ENCODE measurements around the gene COLEC11.

COLEC11 gene

DNA sequence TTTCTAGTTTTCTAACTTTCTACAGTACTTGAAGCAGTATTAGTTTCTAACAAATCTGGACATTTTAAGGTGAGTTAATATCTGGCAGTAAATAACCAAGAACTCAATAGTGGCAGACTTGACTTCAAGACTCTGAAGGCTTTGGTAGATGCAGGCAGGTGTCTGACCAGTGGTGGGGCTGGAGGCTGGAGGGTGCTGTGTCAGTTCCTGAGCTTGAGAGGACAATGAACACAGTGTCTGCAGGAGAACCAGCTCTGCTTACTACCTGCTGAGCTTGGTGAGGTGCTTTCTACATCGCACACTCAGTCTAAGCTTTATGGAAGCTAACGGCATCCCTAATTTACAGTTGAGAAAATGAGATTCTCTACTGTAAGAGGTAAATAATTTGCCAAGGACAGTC, 84.3 kb downstream of the COLEC11 start:
- Histone ChIP-seq H3K27me3 (replicated peaks in 2 of 5; ENCODE audit: control insufficient read depth in 4 of 5, insufficient read depth in 5 of 5, low read length in 4 of 5) (peaks cover 2 to 9% (median 3%) of the 10 kb centered on the region in 5 experiments), H3K27ac (ENCODE audit: insufficient read depth in 1 of 2, low read depth in 1 of 2, low read length in 2 of 2, poor library complexity in 1 of 2, severe bottlenecking in 2 of 2) (no peak overlapping the region), H3K36me3 (ENCODE audit: control insufficient read depth in 4 of 4, insufficient read depth in 4 of 4, low read length in 3 of 4) (no peaks in the 10 kb centered on the region), H3K4me3 (ENCODE audit: control insufficient read depth in 1 of 7, extremely low read depth in 1 of 7, insufficient read depth in 4 of 7, low read depth in 2 of 7, low read length in 6 of 7) (no peak overlapping the region), H3K4me1 (ENCODE audit: control extremely low read depth in 1 of 4, control insufficient read depth in 4 of 4, insufficient read depth in 4 of 4, low read length in 3 of 4) (peaks cover 0 to 2% (median 0%) of the 10 kb centered on the region in 4 experiments), H3K9me3 (ENCODE audit: control extremely low read depth in 1 of 5, control insufficient read depth in 4 of 5, insufficient read depth in 2 of 5, low read depth in 1 of 5, low read length in 4 of 5) (no peaks in the 10 kb centered on the region)
- CTCF ChIA-PET, result no interaction called here
- DNase-seq, result no peak
- POLR2A ChIA-PET, result interaction anchor here (1.3 kb wide), 1 partner anchor 27 kb away, joined by 3 read pairs; no protein-coding TSS in a partner anchor
- 85% methylated on average over 2 of the region's 2 CpGs for WGBS (ENCODE audit: insufficient coverage)

DNA sequence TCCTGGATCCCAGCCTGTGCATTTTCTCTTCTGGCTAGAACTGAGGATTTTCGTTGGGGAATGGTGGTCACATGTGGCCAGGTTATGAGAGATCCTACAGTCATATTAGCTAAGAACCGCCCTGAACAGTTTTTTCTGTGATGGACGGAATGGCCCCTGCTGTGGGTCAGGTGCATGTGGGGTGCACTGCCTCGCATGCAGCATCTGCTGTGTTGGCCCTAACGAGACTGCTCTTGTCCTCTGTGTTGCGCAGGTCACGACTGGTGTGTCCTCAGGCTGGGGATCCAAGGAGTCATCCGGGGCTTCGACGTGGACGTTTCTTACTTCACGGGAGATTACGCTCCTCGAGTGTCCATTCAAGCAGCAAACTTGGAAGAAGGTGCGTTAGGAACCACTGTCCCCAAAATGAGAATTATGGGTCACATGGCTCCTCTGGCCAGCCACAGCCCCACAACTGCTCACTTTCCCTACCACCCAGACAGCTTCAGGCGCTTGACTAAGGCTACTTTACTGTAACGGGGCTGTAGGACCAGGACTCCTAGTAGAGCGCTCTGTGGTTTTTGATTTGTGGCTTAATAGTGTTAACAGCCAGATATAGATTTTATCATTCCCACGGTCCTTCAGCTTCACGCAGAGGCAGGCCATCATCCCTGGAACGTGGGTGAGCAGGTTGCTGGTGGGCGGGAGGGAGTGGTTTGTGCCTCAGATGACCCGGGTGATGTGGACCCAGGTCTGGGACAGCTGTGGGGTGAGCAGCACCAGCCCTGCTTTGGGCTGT, 84.9 kb downstream of the COLEC11 start:
- WGBS (ENCODE audit: insufficient coverage), result 85% methylated on average over 18 of the region's 23 CpGs
- Histone ChIP-seq H3K9me3 (ENCODE audit: control extremely low read depth in 1 of 5, control insufficient read depth in 4 of 5, insufficient read depth in 2 of 5, low read depth in 1 of 5, low read length in 4 of 5) (no peaks in the 10 kb centered on the region), H3K4me3 (ENCODE audit: control insufficient read depth in 1 of 7, extremely low read depth in 1 of 7, insufficient read depth in 4 of 7, low read depth in 2 of 7, low read length in 6 of 7) (no peak overlapping the region), H3K4me1 (ENCODE audit: control extremely low read depth in 1 of 4, control insufficient read depth in 4 of 4, insufficient read depth in 4 of 4, low read length in 3 of 4) (peaks cover 0 to 2% (median 0%) of the 10 kb centered on the region in 4 experiments), H3K27ac (ENCODE audit: insufficient read depth in 1 of 2, low read depth in 1 of 2, low read length in 2 of 2, poor library complexity in 1 of 2, severe bottlenecking in 2 of 2) (no peak overlapping the region), H3K36me3 (ENCODE audit: control insufficient read depth in 4 of 4, insufficient read depth in 4 of 4, low read length in 3 of 4) (no peaks in the 10 kb centered on the region), H3K27me3 (replicated peaks in 2 of 5; ENCODE audit: control insufficient read depth in 4 of 5, insufficient read depth in 5 of 5, low read length in 4 of 5) (peaks cover 2 to 9% (median 3%) of the 10 kb centered on the region in 5 experiments)
- no peak for DNase-seq
- CTCF ChIA-PET, result no interaction called here
- POLR2A ChIA-PET, result interaction anchor here (1.3 kb wide), 1 partner anchor 26 kb away, joined by 3 read pairs; no protein-coding TSS in a partner anchor

DNA sequence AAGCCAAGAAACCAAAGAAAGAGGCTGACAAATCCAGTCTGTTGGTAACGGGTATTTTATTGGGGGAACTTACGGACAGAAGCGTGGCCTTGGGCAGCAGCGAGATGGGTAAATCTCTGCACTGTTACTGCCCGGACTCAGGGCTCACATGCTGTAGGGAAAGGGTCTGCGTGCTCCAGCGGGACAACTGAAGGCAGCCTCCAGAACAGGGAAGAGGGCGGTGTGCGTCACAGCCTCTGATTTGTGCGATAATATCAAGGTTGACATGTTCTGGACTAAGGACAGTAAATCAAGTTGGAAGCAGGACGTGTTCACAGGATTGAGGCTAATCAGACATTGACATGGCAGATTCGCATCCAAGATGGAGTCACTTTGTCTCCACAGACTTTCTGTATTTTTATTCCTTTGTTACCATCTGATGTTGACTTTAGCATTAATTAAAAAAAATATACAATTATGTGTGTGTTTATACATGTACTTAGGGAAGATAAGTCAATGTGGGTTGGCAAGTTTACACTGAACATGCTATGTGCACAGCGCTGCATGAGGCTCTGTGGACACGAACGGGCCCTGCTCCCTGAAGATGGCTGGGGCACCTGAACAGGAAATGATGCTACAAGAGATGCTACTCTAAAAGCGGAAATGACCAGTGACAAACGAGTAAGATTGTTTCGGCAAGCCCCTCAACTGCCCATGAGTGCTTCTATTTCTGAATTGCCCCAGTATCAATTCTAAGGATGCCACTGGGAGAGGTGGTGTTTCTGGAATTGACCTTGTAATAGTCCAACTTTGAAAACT, 85.8 kb downstream of the COLEC11 start:
- POLR2A ChIA-PET, result no interaction called here
- CTCF ChIA-PET, result no interaction called here
- Histone ChIP-seq H3K36me3 (ENCODE audit: control insufficient read depth in 4 of 4, insufficient read depth in 4 of 4, low read length in 3 of 4) (no peaks in the 10 kb centered on the region), H3K27me3 (replicated peaks in 2 of 5; ENCODE audit: control insufficient read depth in 4 of 5, insufficient read depth in 5 of 5, low read length in 4 of 5) (peaks cover 2 to 9% (median 3%) of the 10 kb centered on the region in 5 experiments), H3K4me1 (ENCODE audit: control extremely low read depth in 1 of 4, control insufficient read depth in 4 of 4, insufficient read depth in 4 of 4, low read length in 3 of 4) (peaks cover 0 to 2% (median 0%) of the 10 kb centered on the region in 4 experiments), H3K27ac (ENCODE audit: insufficient read depth in 1 of 2, low read depth in 1 of 2, low read length in 2 of 2, poor library complexity in 1 of 2, severe bottlenecking in 2 of 2) (no peak overlapping the region), H3K9me3 (ENCODE audit: control extremely low read depth in 1 of 5, control insufficient read depth in 4 of 5, insufficient read depth in 2 of 5, low read depth in 1 of 5, low read length in 4 of 5) (peaks cover 0 to 2% (median 0%) of the 10 kb centered on the region in 5 experiments), H3K4me3 (ENCODE audit: control insufficient read depth in 1 of 7, extremely low read depth in 1 of 7, insufficient read depth in 4 of 7, low read depth in 2 of 7, low read length in 6 of 7) (no peak overlapping the region)
- DNase-seq, result no peak
- 95% methylated on average over 15 of the region's 18 CpGs for WGBS (ENCODE audit: insufficient coverage)

DNA sequence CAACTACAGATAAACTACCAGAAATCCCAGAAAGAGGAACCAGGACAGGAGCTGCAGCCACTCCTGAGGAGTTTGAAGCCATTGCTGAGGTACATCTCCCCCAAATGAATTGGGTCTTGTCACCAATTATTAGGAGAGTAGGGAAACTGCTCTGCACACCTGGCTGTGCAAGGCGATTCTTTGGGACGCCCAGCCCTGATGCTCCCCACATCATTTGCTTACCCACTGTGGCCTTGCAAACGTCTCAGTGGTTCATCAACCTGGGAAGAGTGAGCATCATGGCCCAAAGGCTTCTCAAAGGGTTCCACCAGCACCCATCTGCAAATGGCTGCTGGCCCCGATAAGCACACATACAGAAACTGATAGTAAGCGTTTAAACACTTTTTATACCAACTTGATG, 86.7 kb downstream of the COLEC11 start:
- Histone ChIP-seq H3K9me3 (ENCODE audit: control extremely low read depth in 1 of 5, control insufficient read depth in 4 of 5, insufficient read depth in 2 of 5, low read depth in 1 of 5, low read length in 4 of 5) (peaks cover 0 to 2% (median 0%) of the 10 kb centered on the region in 5 experiments), H3K4me1 (ENCODE audit: control extremely low read depth in 1 of 4, control insufficient read depth in 4 of 4, insufficient read depth in 4 of 4, low read length in 3 of 4) (peaks cover 0 to 2% (median 0%) of the 10 kb centered on the region in 4 experiments), H3K27ac (ENCODE audit: insufficient read depth in 1 of 2, low read depth in 1 of 2, low read length in 2 of 2, poor library complexity in 1 of 2, severe bottlenecking in 2 of 2) (no peak overlapping the region), H3K4me3 (ENCODE audit: control insufficient read depth in 1 of 7, extremely low read depth in 1 of 7, insufficient read depth in 4 of 7, low read depth in 2 of 7, low read length in 6 of 7) (no peak overlapping the region), H3K36me3 (ENCODE audit: control insufficient read depth in 4 of 4, insufficient read depth in 4 of 4, low read length in 3 of 4) (no peaks in the 10 kb centered on the region), H3K27me3 (replicated peaks in 2 of 5; ENCODE audit: control insufficient read depth in 4 of 5, insufficient read depth in 5 of 5, low read length in 4 of 5) (peaks cover 2 to 9% (median 3%) of the 10 kb centered on the region in 5 experiments)
- DNase-seq, result no peak
- POLR2A ChIA-PET, result no interaction called here
- CTCF ChIA-PET, result no interaction called here
- WGBS (ENCODE audit: insufficient coverage), result 100% methylated on average over 3 of the region's 5 CpGs

DNA sequence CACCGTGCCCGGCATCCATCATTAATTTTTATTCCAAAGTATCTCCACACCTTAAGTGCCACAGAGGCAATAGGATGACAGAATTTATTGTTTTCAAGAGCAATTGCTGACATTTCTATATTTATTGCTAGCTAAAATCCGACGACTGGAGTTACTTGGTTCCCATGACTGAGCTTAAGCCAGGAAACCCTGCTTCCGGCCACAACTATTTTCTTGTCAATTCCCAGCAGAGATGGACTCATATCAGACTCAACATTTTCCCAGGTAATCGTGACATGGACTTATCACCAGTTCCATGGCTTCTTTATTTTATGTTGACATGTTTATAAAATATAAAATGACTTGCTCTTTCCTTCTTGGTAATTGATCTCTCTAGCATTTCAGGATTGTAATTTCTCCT, 87.9 kb downstream of the COLEC11 start:
- peaks cover 0 to 7% (median 2%) of the 10 kb centered on the region in 5 experiments for H3K27me3 ChIP-seq (replicated peaks in 2 of 5; ENCODE audit: control insufficient read depth in 4 of 5, insufficient read depth in 5 of 5, low read length in 4 of 5)
- 73% methylated on average over 2 of the region's 6 CpGs for WGBS (ENCODE audit: insufficient coverage)
- H3K27ac ChIP-seq (ENCODE audit: insufficient read depth in 1 of 2, low read depth in 1 of 2, low read length in 2 of 2, poor library complexity in 1 of 2, severe bottlenecking in 2 of 2), result no peak overlapping the region
- H3K9me3 ChIP-seq (ENCODE audit: control extremely low read depth in 1 of 5, control insufficient read depth in 4 of 5, insufficient read depth in 2 of 5, low read depth in 1 of 5, low read length in 4 of 5), result peaks cover 0 to 2% (median 0%) of the 10 kb centered on the region in 5 experiments
- peaks cover 0 to 2% (median 0%) of the 10 kb centered on the region in 4 experiments for H3K4me1 ChIP-seq (ENCODE audit: control extremely low read depth in 1 of 4, control insufficient read depth in 4 of 4, insufficient read depth in 4 of 4, low read length in 3 of 4)
- ChIA-PET CTCF (interaction anchor here (1.0 to 1.4 kb wide), 2 partner anchors 9 to 10 kb away, joined by 5 read pairs; no protein-coding TSS in a partner anchor), POLR2A (no interaction called here)
- no peaks in the 10 kb centered on the region for H3K36me3 ChIP-seq (ENCODE audit: control insufficient read depth in 4 of 4, insufficient read depth in 4 of 4, low read length in 3 of 4)
- H3K4me3 ChIP-seq (ENCODE audit: control insufficient read depth in 1 of 7, extremely low read depth in 1 of 7, insufficient read depth in 4 of 7, low read depth in 2 of 7, low read length in 6 of 7), result no peak overlapping the region
- DNase-seq, result no peak

DNA sequence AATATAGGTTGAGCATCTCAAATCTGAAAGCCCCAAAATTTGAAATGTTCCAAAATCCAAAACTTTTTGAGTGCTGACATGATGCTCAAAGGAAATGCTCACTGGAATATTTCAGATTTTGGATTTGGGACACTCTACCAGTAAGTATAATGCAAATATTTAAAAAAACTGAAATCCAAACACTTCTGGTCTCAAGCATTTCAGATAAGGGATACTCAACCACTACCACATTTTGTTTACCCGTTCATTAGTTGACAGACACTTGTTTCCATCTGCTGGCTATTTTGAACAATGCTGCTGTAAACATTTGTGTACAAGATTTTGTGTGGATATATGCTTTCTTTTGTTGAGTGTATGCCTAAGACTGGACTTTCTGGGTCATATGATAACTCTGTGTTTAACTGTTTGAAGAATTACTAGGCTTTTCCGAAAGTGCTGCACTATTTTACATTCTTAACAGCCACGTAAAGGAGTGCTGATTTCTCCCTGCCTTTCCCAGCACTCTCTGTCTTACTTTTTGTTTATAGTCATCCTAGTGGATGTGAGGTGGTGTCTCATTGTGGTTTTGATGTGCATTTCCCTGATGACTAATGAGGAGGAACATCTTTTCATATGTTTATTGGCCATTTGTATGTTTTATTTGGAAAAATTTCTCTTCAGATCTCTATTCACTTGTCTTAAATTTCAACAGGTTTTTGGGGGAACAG, 89.0 kb downstream of the COLEC11 start:
- Histone ChIP-seq H3K4me3 (ENCODE audit: control insufficient read depth in 1 of 7, extremely low read depth in 1 of 7, insufficient read depth in 4 of 7, low read depth in 2 of 7, low read length in 6 of 7) (no peak overlapping the region), H3K27me3 (replicated peaks in 2 of 5; ENCODE audit: control insufficient read depth in 4 of 5, insufficient read depth in 5 of 5, low read length in 4 of 5) (peaks cover 0 to 5% (median 2%) of the 10 kb centered on the region in 5 experiments), H3K4me1 (ENCODE audit: control extremely low read depth in 1 of 4, control insufficient read depth in 4 of 4, insufficient read depth in 4 of 4, low read length in 3 of 4) (peaks cover 0 to 2% (median 0%) of the 10 kb centered on the region in 4 experiments), H3K27ac (ENCODE audit: insufficient read depth in 1 of 2, low read depth in 1 of 2, low read length in 2 of 2, poor library complexity in 1 of 2, severe bottlenecking in 2 of 2) (no peak overlapping the region), H3K9me3 (ENCODE audit: control extremely low read depth in 1 of 5, control insufficient read depth in 4 of 5, insufficient read depth in 2 of 5, low read depth in 1 of 5, low read length in 4 of 5) (peaks cover 0 to 2% (median 0%) of the 10 kb centered on the region in 5 experiments), H3K36me3 (ENCODE audit: control insufficient read depth in 4 of 4, insufficient read depth in 4 of 4, low read length in 3 of 4) (no peaks in the 10 kb centered on the region)
- POLR2A ChIA-PET, result no interaction called here
- no CpG with 5 or more reads among the region's 3 CpGs for WGBS (ENCODE audit: insufficient coverage)
- CTCF ChIA-PET, result interaction anchor here (1.4 kb wide), 1 partner anchor 7 kb away, joined by 5 read pairs; no protein-coding TSS in a partner anchor
- no peak for DNase-seq
